ENCODE data around the gene IQCN.

Gene IQCN

DNA sequence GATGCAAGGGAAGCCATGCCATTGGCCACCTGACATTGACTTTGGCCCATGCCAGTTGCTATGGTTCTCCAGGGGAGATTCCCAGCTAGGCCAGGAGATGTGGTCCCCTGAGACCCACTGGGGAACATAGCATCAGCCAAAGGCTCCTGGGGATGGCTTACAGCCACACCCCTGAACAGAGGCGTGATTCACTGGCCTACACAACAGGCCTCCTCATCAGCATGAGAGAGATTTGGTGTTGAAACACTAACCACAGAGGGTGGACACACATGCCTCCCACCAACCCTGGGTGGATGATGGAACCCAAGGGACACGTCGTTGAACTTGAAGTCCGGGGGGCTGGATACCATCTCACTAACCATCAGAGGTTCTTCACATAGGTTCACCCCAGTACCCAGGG, 14.4 kb downstream of the IQCN start:
- TF ChIP-seq EGR1 (IDR thresholded peaks at IDR 0.05): no peak
- no peak for TF ChIP-seq FOXM1 (IDR thresholded peaks at IDR 0.05; ENCODE audit: borderline replicate concordance, low read depth)
- no peak for TF ChIP-seq TEAD4 (IDR thresholded peaks at IDR 0.05)
- TF ChIP-seq, protein P1, sequence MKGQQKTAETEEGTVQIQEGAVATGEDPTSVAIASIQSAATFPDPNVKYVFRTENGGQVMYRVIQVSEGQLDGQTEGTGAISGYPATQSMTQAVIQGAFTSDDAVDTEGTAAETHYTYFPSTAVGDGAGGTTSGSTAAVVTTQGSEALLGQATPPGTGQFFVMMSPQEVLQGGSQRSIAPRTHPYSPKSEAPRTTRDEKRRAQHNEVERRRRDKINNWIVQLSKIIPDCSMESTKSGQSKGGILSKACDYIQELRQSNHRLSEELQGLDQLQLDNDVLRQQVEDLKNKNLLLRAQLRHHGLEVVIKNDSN (IDR thresholded peaks at IDR 0.05): no peak
- no peak for TF ChIP-seq EP300 (IDR thresholded peaks at IDR 0.05; ENCODE audit: borderline replicate concordance)
- TF ChIP-seq TCF12 (IDR thresholded peaks at IDR 0.05; ENCODE audit: low read depth): no peak
- no peak for TF ChIP-seq RAD21 (IDR thresholded peaks at IDR 0.05; ENCODE audit: low read depth)
- TF ChIP-seq, protein P2, sequence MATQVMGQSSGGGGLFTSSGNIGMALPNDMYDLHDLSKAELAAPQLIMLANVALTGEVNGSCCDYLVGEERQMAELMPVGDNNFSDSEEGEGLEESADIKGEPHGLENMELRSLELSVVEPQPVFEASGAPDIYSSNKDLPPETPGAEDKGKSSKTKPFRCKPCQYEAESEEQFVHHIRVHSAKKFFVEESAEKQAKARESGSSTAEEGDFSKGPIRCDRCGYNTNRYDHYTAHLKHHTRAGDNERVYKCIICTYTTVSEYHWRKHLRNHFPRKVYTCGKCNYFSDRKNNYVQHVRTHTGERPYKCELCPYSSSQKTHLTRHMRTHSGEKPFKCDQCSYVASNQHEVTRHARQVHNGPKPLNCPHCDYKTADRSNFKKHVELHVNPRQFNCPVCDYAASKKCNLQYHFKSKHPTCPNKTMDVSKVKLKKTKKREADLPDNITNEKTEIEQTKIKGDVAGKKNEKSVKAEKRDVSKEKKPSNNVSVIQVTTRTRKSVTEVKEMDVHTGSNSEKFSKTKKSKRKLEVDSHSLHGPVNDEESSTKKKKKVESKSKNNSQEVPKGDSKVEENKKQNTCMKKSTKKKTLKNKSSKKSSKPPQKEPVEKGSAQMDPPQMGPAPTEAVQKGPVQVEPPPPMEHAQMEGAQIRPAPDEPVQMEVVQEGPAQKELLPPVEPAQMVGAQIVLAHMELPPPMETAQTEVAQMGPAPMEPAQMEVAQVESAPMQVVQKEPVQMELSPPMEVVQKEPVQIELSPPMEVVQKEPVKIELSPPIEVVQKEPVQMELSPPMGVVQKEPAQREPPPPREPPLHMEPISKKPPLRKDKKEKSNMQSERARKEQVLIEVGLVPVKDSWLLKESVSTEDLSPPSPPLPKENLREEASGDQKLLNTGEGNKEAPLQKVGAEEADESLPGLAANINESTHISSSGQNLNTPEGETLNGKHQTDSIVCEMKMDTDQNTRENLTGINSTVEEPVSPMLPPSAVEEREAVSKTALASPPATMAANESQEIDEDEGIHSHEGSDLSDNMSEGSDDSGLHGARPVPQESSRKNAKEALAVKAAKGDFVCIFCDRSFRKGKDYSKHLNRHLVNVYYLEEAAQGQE (IDR thresholded peaks at IDR 0.05; ENCODE audit: low read depth): no peak
- TF ChIP-seq TAF1 (IDR thresholded peaks at IDR 0.05; ENCODE audit: low read depth): no peak
- no peak for TF ChIP-seq CREB1 (IDR thresholded peaks at IDR 0.05; ENCODE audit: low read depth)
- TF ChIP-seq NFIC (IDR thresholded peaks at IDR 0.05): no peak
- TF ChIP-seq, protein P3, sequence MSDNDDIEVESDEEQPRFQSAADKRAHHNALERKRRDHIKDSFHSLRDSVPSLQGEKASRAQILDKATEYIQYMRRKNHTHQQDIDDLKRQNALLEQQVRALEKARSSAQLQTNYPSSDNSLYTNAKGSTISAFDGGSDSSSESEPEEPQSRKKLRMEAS (IDR thresholded peaks at IDR 0.05): no peak
- no peak for TF ChIP-seq ZBTB7A (IDR thresholded peaks at IDR 0.05; ENCODE audit: low read depth)
- no peak for TF ChIP-seq YY1 (IDR thresholded peaks at IDR 0.05; ENCODE audit: low read depth)
- no peak for TF ChIP-seq CEBPB (IDR thresholded peaks at IDR 0.05)

DNA sequence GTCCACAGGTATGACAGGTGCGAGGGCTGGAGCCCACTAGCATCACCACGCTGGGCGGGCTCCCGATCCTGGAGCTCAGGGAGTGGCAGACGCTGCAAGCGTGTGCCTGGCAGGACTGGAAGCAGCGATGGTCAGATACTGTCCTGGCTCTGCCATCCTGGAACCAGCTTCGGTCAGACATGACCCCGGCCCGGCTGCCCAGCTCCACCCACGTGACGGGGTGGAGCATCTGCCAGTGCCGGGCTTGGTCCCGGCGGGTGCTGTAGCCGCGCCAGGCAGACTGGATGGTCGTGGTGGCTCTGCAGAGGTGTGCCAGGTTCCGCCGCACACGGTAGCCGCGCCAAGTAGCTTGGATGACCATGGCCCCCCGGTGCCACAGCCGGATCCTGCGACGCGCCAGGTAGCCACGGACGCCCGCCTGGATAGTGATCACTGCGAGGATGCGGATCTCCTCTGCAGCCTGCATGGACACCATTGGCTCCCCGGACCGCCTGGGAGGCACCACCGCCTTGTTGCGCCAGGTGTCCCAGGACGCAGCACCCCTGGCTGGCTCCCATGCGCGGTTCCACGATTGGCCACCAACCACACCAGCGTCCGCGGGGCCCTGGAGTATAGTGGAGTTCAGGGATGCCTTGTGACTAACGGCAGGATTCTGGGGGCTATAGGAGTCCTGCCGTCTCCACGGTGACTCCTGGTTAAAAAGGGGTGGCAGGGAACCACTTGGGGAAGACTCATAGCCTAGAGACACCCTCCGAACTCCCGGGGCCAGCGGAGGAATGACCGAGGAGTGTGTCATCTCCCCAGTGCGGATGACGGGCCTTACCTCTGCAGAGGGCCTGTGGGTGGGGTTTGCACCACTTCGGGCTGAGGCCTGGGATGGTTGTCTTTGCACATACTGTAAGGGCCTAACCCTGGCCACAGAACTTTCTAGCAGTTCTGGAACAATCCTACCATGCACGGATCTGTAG, 16.5 kb downstream of the IQCN start:
- TF ChIP-seq TAF1 (IDR thresholded peaks at IDR 0.05; ENCODE audit: low read depth): no peak
- no peak for TF ChIP-seq CREB1 (IDR thresholded peaks at IDR 0.05; ENCODE audit: low read depth)
- TF ChIP-seq, protein P1 (IDR thresholded peaks at IDR 0.05): peak; percentile 10; the same call in 1 of the 2 replicates
- TF ChIP-seq ZBTB7A (IDR thresholded peaks at IDR 0.05; ENCODE audit: low read depth): no peak

DNA sequence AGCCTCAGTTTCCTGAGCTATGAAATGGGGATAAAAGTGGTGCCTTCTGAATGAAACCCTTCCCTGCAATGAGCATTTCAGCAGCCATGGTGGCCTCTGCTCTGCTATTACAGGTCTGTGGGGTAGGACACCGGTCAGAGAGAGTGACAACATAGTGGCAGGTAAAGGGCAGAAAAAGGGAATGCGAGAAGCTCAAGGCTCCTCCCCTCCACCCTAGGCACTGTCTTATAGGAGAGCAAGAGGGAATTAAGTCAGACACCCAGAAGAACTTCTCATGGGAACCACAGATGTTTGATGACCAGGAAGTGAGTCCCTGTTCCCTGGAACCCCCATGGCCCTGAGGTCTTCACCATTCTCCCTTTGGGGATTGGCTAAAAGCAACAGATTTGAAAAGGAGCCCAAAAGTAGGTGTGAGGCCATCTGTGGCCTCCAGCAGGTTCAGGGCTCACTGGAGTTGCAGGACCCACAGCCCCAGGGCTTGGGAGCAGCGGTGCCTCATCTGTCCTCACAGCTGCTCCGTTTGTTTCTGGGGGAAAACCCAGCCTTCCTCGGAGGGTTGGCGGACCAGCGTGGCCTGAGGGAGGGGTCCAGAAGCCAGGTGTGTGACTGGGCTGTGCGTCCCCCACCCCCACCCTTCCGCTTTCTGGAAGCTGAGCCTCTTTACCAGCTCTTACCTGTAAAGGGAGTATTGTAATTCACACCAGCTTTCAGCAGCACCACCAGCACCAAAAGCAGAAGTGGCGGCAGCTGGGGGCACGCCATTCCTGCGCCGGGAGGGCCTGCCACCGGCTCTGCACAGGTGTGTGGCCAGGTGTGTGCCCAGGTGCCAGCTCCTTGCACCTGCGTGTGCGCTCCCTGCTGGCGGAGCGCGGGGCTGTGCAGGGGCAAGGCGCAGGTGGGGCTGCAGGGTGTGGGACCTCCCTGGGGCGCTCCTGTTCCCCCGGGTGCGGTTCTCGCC, 19.4 kb downstream of the IQCN start:
- TF ChIP-seq FOXM1 (IDR thresholded peaks at IDR 0.05; ENCODE audit: borderline replicate concordance, low read depth) (no peak), EGR1 (IDR thresholded peaks at IDR 0.05) (no peak), TCF12 (IDR thresholded peaks at IDR 0.05; ENCODE audit: low read depth) (peak; percentile 67), TEAD4 (IDR thresholded peaks at IDR 0.05) (no peak), YY1 (IDR thresholded peaks at IDR 0.05; ENCODE audit: low read depth) (no peak), CEBPB (IDR thresholded peaks at IDR 0.05) (no peak), ZBTB7A (IDR thresholded peaks at IDR 0.05; ENCODE audit: low read depth) (no peak), RAD21 (IDR thresholded peaks at IDR 0.05; ENCODE audit: low read depth) (peak; percentile 29; the same call in 1 of the 2 replicates)
- TF ChIP-seq, protein P1 (IDR thresholded peaks at IDR 0.05): no peak

DNA sequence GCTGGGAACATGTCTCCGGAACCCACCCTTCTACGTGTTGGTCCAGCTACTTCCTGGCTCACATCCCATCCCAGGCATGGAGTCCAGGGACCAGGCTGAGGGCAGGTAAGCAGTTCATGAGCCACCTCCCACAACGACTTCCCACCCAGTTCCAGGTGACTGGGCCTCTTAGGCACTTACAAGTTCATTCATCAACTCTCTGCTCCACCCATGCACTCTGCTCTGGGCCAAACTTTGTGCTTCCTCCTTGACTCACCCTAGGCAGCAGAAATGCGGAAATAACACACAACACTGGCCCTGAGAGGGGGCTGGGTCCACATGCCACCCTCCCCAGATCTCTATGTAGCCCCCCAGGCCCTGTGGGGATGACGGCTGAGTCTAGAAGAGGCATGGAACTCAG, 20.5 kb downstream of the IQCN start:
- TF ChIP-seq, protein P3 (IDR thresholded peaks at IDR 0.05): peak; percentile 32; the same call in 1 of the 2 replicates
- TF ChIP-seq EP300 (IDR thresholded peaks at IDR 0.05; ENCODE audit: borderline replicate concordance) (no peak), CEBPB (IDR thresholded peaks at IDR 0.05) (no peak), TAF1 (IDR thresholded peaks at IDR 0.05; ENCODE audit: low read depth) (no peak)

DNA sequence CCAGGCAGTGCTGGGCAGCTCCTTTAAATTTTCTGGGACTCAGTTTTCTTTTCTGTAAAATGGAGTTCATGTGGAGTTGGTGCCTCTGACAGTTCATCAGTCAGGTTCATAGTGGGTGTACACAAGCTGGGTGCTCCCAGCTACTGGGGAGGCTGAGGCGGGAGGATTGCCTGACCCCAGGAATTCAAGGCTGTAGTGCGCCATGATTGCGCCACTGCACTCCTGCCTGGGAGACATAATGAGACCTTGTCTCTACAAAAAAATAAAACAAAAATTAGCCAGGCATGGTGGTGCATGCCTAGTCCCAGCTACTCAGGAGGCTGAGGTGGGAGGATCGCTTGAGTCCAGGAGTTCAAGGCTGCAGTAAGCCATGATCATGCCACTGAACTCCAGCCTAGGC, 21.1 kb downstream of the IQCN start:
- TF ChIP-seq TCF12 (IDR thresholded peaks at IDR 0.05; ENCODE audit: low read depth) (no peak), EP300 (IDR thresholded peaks at IDR 0.05; ENCODE audit: borderline replicate concordance) (no peak), NFIC (IDR thresholded peaks at IDR 0.05) (no peak), RAD21 (IDR thresholded peaks at IDR 0.05; ENCODE audit: low read depth) (no peak), FOXM1 (IDR thresholded peaks at IDR 0.05; ENCODE audit: borderline replicate concordance, low read depth) (no peak), YY1 (IDR thresholded peaks at IDR 0.05; ENCODE audit: low read depth) (no peak)
- TF ChIP-seq, protein P2 (IDR thresholded peaks at IDR 0.05; ENCODE audit: low read depth): no peak
